Ishikawa (cell line): ENCODE results near the gene ZNF143.

Experiments
- CEBPB ChIP-seq: IDR thresholded peaks from 2 replicates; pipeline ENCODE4 v1.6.1; 2012
- CREB1 ChIP-seq: IDR thresholded peaks from 2 replicates; pipeline ENCODE4 v1.6.1; 2012; ENCODE audit warnings: low read depth
- EGR1 ChIP-seq: IDR thresholded peaks from 2 replicates; pipeline ENCODE4 v1.6.1; 2012
- EP300 ChIP-seq: IDR thresholded peaks from 2 replicates; pipeline ENCODE4 v1.6.1; 2012; ENCODE audit warnings: borderline replicate concordance
- FOXM1 ChIP-seq: IDR thresholded peaks from 2 replicates; pipeline ENCODE4 v1.6.1; 2012; ENCODE audit warnings: low read depth, borderline replicate concordance
- NFIC ChIP-seq: IDR thresholded peaks from 2 replicates; pipeline ENCODE4 v1.6.1; 2012
- RAD21 ChIP-seq: IDR thresholded peaks from 2 replicates; pipeline ENCODE4 v1.6.1; 2012; ENCODE audit warnings: low read depth
- REST ChIP-seq: IDR thresholded peaks from 2 replicates; pipeline ENCODE4 v1.6.1; 2012; ENCODE audit warnings: low read depth, mild to moderate bottlenecking
- TAF1 ChIP-seq: IDR thresholded peaks from 2 replicates; pipeline ENCODE4 v1.6.1; 2012; ENCODE audit warnings: low read depth, mild to moderate bottlenecking
- TCF12 ChIP-seq: IDR thresholded peaks from 2 replicates; pipeline ENCODE4 v1.6.1; 2012; ENCODE audit warnings: low read depth
- TEAD4 ChIP-seq: IDR thresholded peaks from 2 replicates; pipeline ENCODE4 v1.6.1; 2012
- USF1 ChIP-seq: IDR thresholded peaks from 2 replicates; pipeline ENCODE4 v1.6.1; 2012
- YY1 ChIP-seq: IDR thresholded peaks from 2 replicates; pipeline ENCODE4 v1.6.1; 2012; ENCODE audit warnings: low read depth
- TF ChIP-seq, protein P1 (sequence below): IDR thresholded peaks from 2 replicates; pipeline ENCODE4 v1.6.1; 2012

DNA sequence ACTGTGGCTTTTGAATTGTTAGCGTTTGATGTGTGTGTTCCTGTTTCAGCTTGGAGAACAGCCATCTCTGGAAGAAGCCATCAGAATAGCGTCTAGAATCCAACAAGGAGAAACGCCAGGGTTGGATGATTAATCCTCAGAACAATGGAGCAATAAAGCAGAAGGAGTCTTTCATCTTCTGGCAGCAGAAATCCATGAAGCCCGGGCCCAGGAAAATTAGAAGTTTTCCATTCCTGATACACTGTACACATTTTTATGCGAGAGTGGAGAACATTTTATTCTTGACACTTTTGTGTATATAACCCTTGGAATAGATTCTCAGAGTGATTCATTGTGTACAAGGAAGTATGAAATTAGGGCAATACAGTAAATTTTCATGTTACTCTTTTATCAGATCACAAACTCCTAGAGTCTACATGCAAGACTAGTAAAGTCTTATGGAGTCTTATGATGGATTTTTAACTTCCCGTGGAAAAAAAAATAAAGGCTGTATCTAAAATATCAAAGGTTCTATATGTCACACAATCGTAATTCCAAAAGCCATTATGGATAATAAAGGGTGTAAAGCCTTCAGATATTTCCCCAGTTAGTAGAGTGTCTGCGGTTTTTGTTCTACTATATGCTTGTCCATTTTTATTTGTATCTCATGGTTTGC lies 66.8 kb downstream of the ZNF143 start:
- TF ChIP-seq EGR1 (no peak), EP300 (peak; percentile 59; the same call in 1 of the 2 replicates), TCF12 (0 out of 2 replicates have a peak, but pooled peaks have one; percentile 54), YY1 (no peak), REST (no peak), TAF1 (no peak), CEBPB (0 out of 2 replicates have a peak, but pooled peaks have one; percentile 38), FOXM1 (peak; percentile 51; the same call in 1 of the 2 replicates), RAD21 (no peak), CREB1 (no peak), TEAD4 (no peak), NFIC (peak; percentile 70), USF1 (no peak)
- TF ChIP-seq, protein P1, sequence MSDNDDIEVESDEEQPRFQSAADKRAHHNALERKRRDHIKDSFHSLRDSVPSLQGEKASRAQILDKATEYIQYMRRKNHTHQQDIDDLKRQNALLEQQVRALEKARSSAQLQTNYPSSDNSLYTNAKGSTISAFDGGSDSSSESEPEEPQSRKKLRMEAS, result no peak
